NCI-H1048 (cell line): Measurements from ENCODE around the gene NDST1.

Source experiments
- DNase-seq: peaks from one replicate; lab custom pipeline; 2025; lab: John Stamatoyannopoulos, UW

The NDST1 gene

GRCh38 chr5:150570333-150570732, 62.4 kb downstream of the NDST1 start:
- no peak for DNase-seq

GRCh38 chr5:150571836-150572235, 63.9 kb downstream of the NDST1 start:
- DNase-seq: no peak

- no peak for DNase-seq
These were observed 65.3 kb downstream of the NDST1 start for GRCh38 chr5:150573216-150573615.

- DNase-seq: no peak
These were observed 66.2 kb downstream of the NDST1 start for GRCh38 chr5:150573867-150574817.

- DNase-seq: no peak
These were observed 67.1 kb downstream of the NDST1 start for GRCh38 chr5:150574818-150575547.

GRCh38 chr5:150575745-150576448, 68.0 kb downstream of the NDST1 start:
- DNase-seq: no peak

GRCh38 chr5:150576449-150576949, 68.6 kb downstream of the NDST1 start:
- DNase-seq: no peak

GRCh38 chr5:150577378-150578139, 69.6 kb downstream of the NDST1 start:
- no peak for DNase-seq

- DNase-seq: no peak
These were observed 71.0 kb downstream of the NDST1 start for GRCh38 chr5:150578781-150579461.

GRCh38 chr5:150579462-150580400, 71.8 kb downstream of the NDST1 start:
- DNase-seq: no peak

GRCh38 chr5:150580917-150581316, 73.0 kb downstream of the NDST1 start:
- DNase-seq: no peak

- no peak for DNase-seq
These were observed 74.5 kb downstream of the NDST1 start for GRCh38 chr5:150582241-150583109.

- DNase-seq: no peak
These were observed 75.8 kb downstream of the NDST1 start for GRCh38 chr5:150583541-150584225.

- DNase-seq: no peak
These were observed 76.8 kb downstream of the NDST1 start for GRCh38 chr5:150584556-150585335.

GRCh38 chr5:150585781-150586341, 77.9 kb downstream of the NDST1 start:
- no peak for DNase-seq

GRCh38 chr5:150587016-150587415, 79.1 kb downstream of the NDST1 start:
- DNase-seq: no peak
